Trophoblast cell (in vitro differentiated cells and primary cell): ENCODE data around the gene CIP2A.
"Not testable (repeated sequence)": the region's sequence is repeated elsewhere in the genome, so short reads cannot be mapped to it uniquely, and the experiment has no call there.

Experiments
- DNase-seq, 2 donors: peaks; one replicate each; pipeline ENCODE4 v3.0.0-alpha.2; 2016
- H2AFZ ChIP-seq: 2 replicates; pipeline ENCODE4 v1.6.1; 2013; ENCODE audit warnings: low read length, moderate library complexity, mild to moderate bottlenecking; ENCODE audit not compliant: insufficient read depth, poor library complexity
- H2AK5ac ChIP-seq: 2 replicates; pipeline ENCODE4 v1.6.1; 2013; ENCODE audit warnings: mild to moderate bottlenecking, low read length
- H2BK120ac ChIP-seq: 2 replicates; pipeline ENCODE4 v1.6.1; 2013; ENCODE audit warnings: low read length, mild to moderate bottlenecking, moderate library complexity; ENCODE audit not compliant: insufficient read depth, poor library complexity
- H2BK12ac ChIP-seq: 2 replicates; pipeline ENCODE4 v1.6.1; 2013; ENCODE audit warnings: mild to moderate bottlenecking, low read length, moderate library complexity
- H2BK5ac ChIP-seq: 2 replicates; pipeline ENCODE4 v1.6.1; 2013; ENCODE audit warnings: low read length, low read depth, moderate library complexity, mild to moderate bottlenecking; ENCODE audit not compliant: poor library complexity
- H3K14ac ChIP-seq: 2 replicates; pipeline ENCODE4 v1.6.1; 2013; ENCODE audit warnings: mild to moderate bottlenecking, low read length
- H3K18ac ChIP-seq: 2 replicates; pipeline ENCODE4 v1.6.1; 2013; ENCODE audit warnings: mild to moderate bottlenecking, low read length
- H3K23ac ChIP-seq: 2 replicates; pipeline ENCODE4 v1.6.1; 2013; ENCODE audit warnings: low read length
- H3K27ac ChIP-seq: 2 replicates; pipeline ENCODE4 v1.5.1; 2013; ENCODE audit warnings: low read depth, mild to moderate bottlenecking, inconsistent platforms, low read length, moderate library complexity
- H3K27me3 ChIP-seq: 2 replicates; pipeline ENCODE4 v1.6.1; 2013; ENCODE audit warnings: inconsistent platforms, mild to moderate bottlenecking, low read length, moderate library complexity; ENCODE audit not compliant: insufficient read depth
- H3K36me3 ChIP-seq, 2 experiments: 1 replicate in 1 of 2; 2 replicates in 1 of 2; pipeline ENCODE4 v1.6.1; 2013; ENCODE audit warnings: low read length in 2 of 2, mild to moderate bottlenecking in 2 of 2, moderate library complexity in 1 of 2; ENCODE audit not compliant: insufficient read depth in 2 of 2, control insufficient read depth in 1 of 2
- H3K4ac ChIP-seq: 2 replicates; pipeline ENCODE4 v1.6.1; 2013; ENCODE audit warnings: low read depth, mild to moderate bottlenecking, low read length, moderate library complexity
- H3K4me1 ChIP-seq, 2 experiments: 1 replicate in 1 of 2; 2 replicates in 1 of 2; pipeline ENCODE4 v1.6.1; 2013; ENCODE audit warnings: low read length in 2 of 2, mild to moderate bottlenecking in 2 of 2, moderate library complexity in 1 of 2; ENCODE audit not compliant: insufficient read depth in 2 of 2, control insufficient read depth in 1 of 2
- H3K4me2 ChIP-seq: 2 replicates; pipeline ENCODE4 v1.6.1; 2013; ENCODE audit warnings: inconsistent platforms, mild to moderate bottlenecking, low read length, moderate library complexity
- H3K4me3 ChIP-seq: 2 replicates; pipeline ENCODE4 v1.5.1; 2013; ENCODE audit warnings: mild to moderate bottlenecking, low read depth, low read length, inconsistent platforms
- H3K79me1 ChIP-seq: one replicate; pipeline ENCODE4 v1.6.1; 2013; ENCODE audit warnings: low read length
- H3K79me2 ChIP-seq: 2 replicates; pipeline ENCODE4 v1.6.1; 2013; ENCODE audit warnings: low read length, mild to moderate bottlenecking; ENCODE audit not compliant: control insufficient read depth, insufficient read depth, poor library complexity
- H3K9ac ChIP-seq: 2 replicates; pipeline ENCODE4 v1.6.1; 2013; ENCODE audit warnings: mild to moderate bottlenecking, low read length
- H3K9me3 ChIP-seq: 2 replicates; pipeline ENCODE4 v1.6.1; 2013; ENCODE audit warnings: low read depth, mild to moderate bottlenecking, control low read depth, inconsistent platforms, low read length; ENCODE audit not compliant: insufficient read depth
- H4K12ac ChIP-seq: 2 replicates; pipeline ENCODE4 v1.6.1; 2013; ENCODE audit warnings: low read depth, mild to moderate bottlenecking, low read length, moderate library complexity
- H4K8ac ChIP-seq: 2 replicates; pipeline ENCODE4 v1.6.1; 2013; ENCODE audit warnings: low read depth, mild to moderate bottlenecking, low read length, moderate library complexity
- H4K91ac ChIP-seq: one replicate; pipeline ENCODE4 v1.6.1; 2013; ENCODE audit warnings: low read depth, mild to moderate bottlenecking, low read length, moderate library complexity
- WGBS: extraction: QIAGEN DNeasy Blood & Tissue Kit; methylation state at CpG from one replicate; pipeline ENCODE4 v1.1.7; 2013; ENCODE audit warnings: missing lambda C conversion rate; ENCODE audit not compliant: insufficient read length, insufficient coverage; ENCODE audit errors: extremely low coverage; 5-methylcytosine and 5-hydroxymethylcytosine counted together

Gene CIP2A

GRCh38 chr3:108616090-108616489 lies 26.9 kb upstream of the CIP2A start:
- no CpG with 5 or more reads among the region's 8 CpGs for WGBS
- not testable (repeated sequence) for H3K27ac ChIP-seq, DNase-seq

GRCh38 chr3:108610651-108611050 lies 21.4 kb upstream of the CIP2A start:
- Histone ChIP-seq H4K8ac (no peak overlapping the region), H3K79me1 (no peaks in the 10 kb centered on the region), H3K27me3 (no peaks in the 10 kb centered on the region), H3K27ac (no peak overlapping the region), H3K4me2 (no peak overlapping the region), H3K4ac (no peak overlapping the region), H3K36me3 (no peaks in the 10 kb centered on the region), H3K9ac (no peak overlapping the region), H3K4me3 (no peak overlapping the region), H3K4me1 (no peaks in the 10 kb centered on the region), H3K79me2 (no peaks in the 10 kb centered on the region), H2BK5ac (no peak overlapping the region), H3K18ac (no peak overlapping the region), H3K9me3 (no peaks in the 10 kb centered on the region), H3K14ac (no peak overlapping the region), H4K12ac (no peak overlapping the region), H2AK5ac (no peak overlapping the region), H2BK120ac (no peak overlapping the region), H2AFZ (no peak overlapping the region), H2BK12ac (no peak overlapping the region), H4K91ac (no peak overlapping the region), H3K23ac (no peak overlapping the region)
- no CpG with 5 or more reads among the region's 1 CpG for WGBS
- no peak for DNase-seq

More at GRCh38 chr3:108616090-108616489, 26.9 kb upstream of the CIP2A start:
- not testable (repeated sequence) for H3K4me3 ChIP-seq, H3K9ac ChIP-seq, H4K91ac ChIP-seq, H3K9me3 ChIP-seq, H2AFZ ChIP-seq, H3K79me2 ChIP-seq, H3K18ac ChIP-seq, H3K4me2 ChIP-seq, H3K14ac ChIP-seq, H4K8ac ChIP-seq, H3K27me3 ChIP-seq, H2BK120ac ChIP-seq, H3K23ac ChIP-seq, H2BK5ac ChIP-seq, H3K4me1 ChIP-seq, H2BK12ac ChIP-seq, H4K12ac ChIP-seq, H3K4ac ChIP-seq, H2AK5ac ChIP-seq, H3K36me3 ChIP-seq, H3K79me1 ChIP-seq

DNA sequence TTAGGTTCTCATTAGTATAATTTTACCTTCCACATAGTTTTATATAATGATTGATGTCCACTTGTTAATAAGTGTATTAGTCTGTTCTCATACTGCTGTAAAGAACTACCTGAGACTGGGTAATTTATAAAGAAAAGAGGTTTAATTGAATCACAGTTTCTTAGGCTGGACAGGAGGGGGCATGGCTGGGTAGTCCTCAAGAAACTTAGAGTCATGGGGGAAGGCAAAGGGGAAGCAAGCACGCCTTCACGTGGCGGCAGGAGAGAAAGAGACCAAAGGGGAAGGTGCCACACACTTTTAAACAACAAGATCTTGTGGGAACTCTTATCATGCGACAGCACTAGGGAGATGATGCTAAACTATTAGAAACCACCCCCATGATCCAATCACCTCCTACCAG lies 19.5 kb upstream of the CIP2A start:
- no peak for DNase-seq
- no CpG with 5 or more reads among the region's 4 CpGs for WGBS
- H3K4me1 ChIP-seq: no peaks in the 10 kb centered on the region

DNA sequence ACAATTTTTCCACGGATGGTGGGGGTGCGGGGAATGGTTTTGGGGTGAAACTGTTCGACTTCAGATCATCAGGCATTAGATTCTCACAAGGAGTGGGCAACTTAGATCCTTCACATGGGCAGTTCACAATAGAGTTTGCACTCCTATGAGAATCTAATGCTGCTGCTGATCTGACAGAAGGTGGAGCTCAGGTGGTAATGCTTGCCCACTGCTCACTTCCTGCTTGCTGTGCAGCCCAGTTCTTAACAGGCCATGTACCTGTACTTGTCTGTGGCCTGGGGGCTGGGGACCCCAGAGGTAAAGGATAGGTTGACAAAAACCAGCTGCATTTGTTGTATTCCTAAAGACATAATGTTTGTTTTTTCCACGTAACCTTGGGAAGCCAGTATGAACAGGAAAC lies 16.3 kb upstream of the CIP2A start:
- H3K4me2 ChIP-seq: no peak overlapping the region
- no peak overlapping the region for H4K12ac ChIP-seq
- no CpG with 5 or more reads among the region's 4 CpGs for WGBS

More for the DNA sequence above, 19.5 kb upstream of the CIP2A start:
- Histone ChIP-seq H3K27ac (no peak overlapping the region), H2BK120ac (no peak overlapping the region), H3K79me1 (no peaks in the 10 kb centered on the region), H3K9me3 (no peaks in the 10 kb centered on the region), H4K91ac (no peak overlapping the region), H4K12ac (no peak overlapping the region), H2AFZ (no peak overlapping the region), H3K9ac (no peak overlapping the region), H2BK12ac (no peak overlapping the region), H3K27me3 (no peaks in the 10 kb centered on the region), H2BK5ac (no peak overlapping the region), H3K4ac (no peak overlapping the region), H4K8ac (no peak overlapping the region), H2AK5ac (no peak overlapping the region), H3K4me2 (no peak overlapping the region), H3K4me3 (no peak overlapping the region), H3K18ac (no peak overlapping the region), H3K36me3 (no peaks in the 10 kb centered on the region), H3K79me2 (no peaks in the 10 kb centered on the region), H3K14ac (no peak overlapping the region), H3K23ac (no peak overlapping the region)

More for the DNA sequence above, 16.3 kb upstream of the CIP2A start:
- H3K4me1 ChIP-seq: no peaks in the 10 kb centered on the region
- no peak overlapping the region for H3K4me3 ChIP-seq
- no peak overlapping the region for H2BK120ac ChIP-seq
- H3K9me3 ChIP-seq: no peaks in the 10 kb centered on the region
- H2BK5ac ChIP-seq: no peak overlapping the region
- H3K9ac ChIP-seq: no peak overlapping the region
- no peak overlapping the region for H4K8ac ChIP-seq
- H2AK5ac ChIP-seq: no peak overlapping the region
- H2BK12ac ChIP-seq: no peak overlapping the region
- H3K18ac ChIP-seq: no peak overlapping the region
- no peak overlapping the region for H3K4ac ChIP-seq
- H2AFZ ChIP-seq: no peak overlapping the region
- H3K36me3 ChIP-seq: peaks cover 2% of the 10 kb centered on the region in 2 experiments
- H3K27me3 ChIP-seq: no peaks in the 10 kb centered on the region
- no peaks in the 10 kb centered on the region for H3K79me1 ChIP-seq
- DNase-seq: no peak
- no peak overlapping the region for H3K23ac ChIP-seq
- no peak overlapping the region for H4K91ac ChIP-seq
- H3K27ac ChIP-seq: no peak overlapping the region
- H3K14ac ChIP-seq: no peak overlapping the region
- H3K79me2 ChIP-seq: no peaks in the 10 kb centered on the region
